Measurements from ENCODE around the gene RPS6KA2. TPM values are rescaled to one million over a fixed set of nuclear protein-coding genes. Genes with fewer than 3 reads are reported as not detected.

Gene RPS6KA2
- total RNA-seq, 2 experiments from 2014 or later = 3.8 to 4.2 TPM

- no peaks in the 10 kb centered on the region for H3K27me3 Mint-ChIP-seq
- no peak for DNase-seq
- H3K9me3 Mint-ChIP-seq = no peaks in the 10 kb centered on the region
- peaks cover 2% of the 10 kb centered on the region for H3K36me3 Mint-ChIP-seq
- H3K4me1 Mint-ChIP-seq = no peaks in the 10 kb centered on the region
- H3K27ac Mint-ChIP-seq = no peak overlapping the region
- H3K4me3 Mint-ChIP-seq = no peak overlapping the region
Measured at GRCh38 chr6:166450167-166450873, 176.7 kb downstream of the RPS6KA2 start.

DNA sequence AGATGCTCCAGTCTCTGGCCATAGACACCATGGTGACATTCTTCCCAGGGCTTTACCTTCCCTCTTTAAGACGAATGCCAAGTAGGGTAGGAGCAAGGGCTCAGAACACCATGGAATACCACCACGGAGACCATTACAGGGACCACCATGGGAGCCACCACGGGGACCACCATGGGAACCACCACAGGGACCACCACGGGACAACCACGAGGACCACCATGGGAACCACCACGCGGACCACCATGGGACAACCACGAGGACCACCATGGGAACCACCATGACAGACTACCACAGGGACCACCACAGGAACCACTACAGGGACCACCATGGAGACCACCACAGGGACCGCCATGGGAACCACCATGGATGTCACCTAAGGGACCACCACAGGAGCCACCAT is 177.4 kb downstream of the RPS6KA2 start:
- Mint-ChIP-seq H3K36me3 (peaks cover 2% of the 10 kb centered on the region), H3K9me3 (no peaks in the 10 kb centered on the region), H3K27ac (no peak overlapping the region), H3K27me3 (no peaks in the 10 kb centered on the region), H3K4me1 (no peaks in the 10 kb centered on the region), H3K4me3 (no peak overlapping the region)
- DNase-seq = no peak

GRCh38 chr6:166449036-166449435 is 178.0 kb downstream of the RPS6KA2 start:
- no peak for DNase-seq
- no peaks in the 10 kb centered on the region for H3K4me1 Mint-ChIP-seq
- H3K27me3 Mint-ChIP-seq = no peaks in the 10 kb centered on the region
- H3K9me3 Mint-ChIP-seq = no peaks in the 10 kb centered on the region
- H3K4me3 Mint-ChIP-seq = no peak overlapping the region
- no peak overlapping the region for H3K27ac Mint-ChIP-seq
- H3K36me3 Mint-ChIP-seq = peaks cover 2% of the 10 kb centered on the region

- Mint-ChIP-seq H3K9me3 (no peaks in the 10 kb centered on the region), H3K27ac (no peak overlapping the region), H3K4me3 (no peak overlapping the region), H3K4me1 (no peaks in the 10 kb centered on the region), H3K36me3 (peaks cover 2% of the 10 kb centered on the region), H3K27me3 (no peaks in the 10 kb centered on the region)
- DNase-seq = no peak
Measured at GRCh38 chr6:166448432-166448831, 178.6 kb downstream of the RPS6KA2 start.

- Mint-ChIP-seq H3K36me3 (peaks cover 2% of the 10 kb centered on the region), H3K9me3 (no peaks in the 10 kb centered on the region), H3K27me3 (no peaks in the 10 kb centered on the region), H3K4me1 (no peaks in the 10 kb centered on the region), H3K27ac (no peak overlapping the region), H3K4me3 (no peak overlapping the region)
- DNase-seq = no peak
Measured at GRCh38 chr6:166446567-166447065, 180.4 kb downstream of the RPS6KA2 start.

DNA sequence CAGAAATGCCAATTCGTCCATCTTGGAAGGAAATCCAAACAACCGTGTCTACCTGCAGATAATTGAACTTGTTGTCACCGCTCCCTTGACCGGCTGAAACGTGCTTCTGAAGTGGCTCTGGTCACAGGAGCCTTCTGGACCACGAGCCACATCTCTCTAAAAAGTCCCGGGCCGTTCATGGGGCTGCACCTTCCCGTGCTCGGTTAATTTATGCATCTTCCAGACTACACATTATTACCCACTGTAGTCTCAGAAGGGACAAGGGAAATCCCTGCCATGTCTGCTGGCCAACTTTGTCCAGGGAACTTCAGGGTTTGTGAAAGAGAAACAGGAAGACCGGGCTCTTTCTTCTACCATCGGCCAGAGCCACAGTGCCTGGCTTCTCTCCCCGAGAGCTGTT is 180.9 kb downstream of the RPS6KA2 start:
- no peak overlapping the region for H3K27ac Mint-ChIP-seq
- H3K36me3 Mint-ChIP-seq = peaks cover 2% of the 10 kb centered on the region
- H3K4me3 Mint-ChIP-seq = no peak overlapping the region
- DNase-seq = no peak
- H3K4me1 Mint-ChIP-seq = no peaks in the 10 kb centered on the region
- H3K9me3 Mint-ChIP-seq = no peaks in the 10 kb centered on the region
- H3K27me3 Mint-ChIP-seq = peaks cover 2% of the 10 kb centered on the region

- Mint-ChIP-seq H3K36me3 (peaks cover 2% of the 10 kb centered on the region), H3K27ac (no peak overlapping the region), H3K4me1 (peaks cover 5% of the 10 kb centered on the region), H3K9me3 (no peaks in the 10 kb centered on the region), H3K4me3 (no peak overlapping the region), H3K27me3 (peaks cover 11% of the 10 kb centered on the region)
- no peak for DNase-seq
Measured at GRCh38 chr6:166444446-166444845, 182.6 kb downstream of the RPS6KA2 start.

DNA sequence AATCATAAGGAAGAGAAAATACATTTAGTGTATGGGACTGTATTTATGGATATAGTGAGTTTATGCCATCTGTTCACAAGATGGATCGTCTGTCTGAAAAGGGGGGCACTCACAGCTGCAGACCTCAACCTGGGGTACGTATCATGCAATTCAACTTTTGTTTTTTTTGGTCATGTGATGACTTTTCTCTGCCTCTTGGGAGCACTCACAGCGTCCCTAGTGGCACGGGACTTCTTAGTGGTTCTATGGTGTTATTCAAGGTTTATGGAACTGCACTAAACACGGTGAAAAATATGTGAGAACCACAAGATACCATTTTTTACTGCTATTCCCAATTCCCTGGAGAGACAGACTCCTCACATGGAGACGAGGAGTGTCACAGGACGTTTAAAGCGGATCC is 183.9 kb downstream of the RPS6KA2 start:
- peaks cover 11% of the 10 kb centered on the region for H3K27me3 Mint-ChIP-seq
- H3K9me3 Mint-ChIP-seq = no peaks in the 10 kb centered on the region
- DNase-seq = no peak
- H3K4me3 Mint-ChIP-seq = no peak overlapping the region
- no peaks in the 10 kb centered on the region for H3K36me3 Mint-ChIP-seq
- H3K27ac Mint-ChIP-seq = no peak overlapping the region
- peaks cover 6% of the 10 kb centered on the region for H3K4me1 Mint-ChIP-seq

DNA sequence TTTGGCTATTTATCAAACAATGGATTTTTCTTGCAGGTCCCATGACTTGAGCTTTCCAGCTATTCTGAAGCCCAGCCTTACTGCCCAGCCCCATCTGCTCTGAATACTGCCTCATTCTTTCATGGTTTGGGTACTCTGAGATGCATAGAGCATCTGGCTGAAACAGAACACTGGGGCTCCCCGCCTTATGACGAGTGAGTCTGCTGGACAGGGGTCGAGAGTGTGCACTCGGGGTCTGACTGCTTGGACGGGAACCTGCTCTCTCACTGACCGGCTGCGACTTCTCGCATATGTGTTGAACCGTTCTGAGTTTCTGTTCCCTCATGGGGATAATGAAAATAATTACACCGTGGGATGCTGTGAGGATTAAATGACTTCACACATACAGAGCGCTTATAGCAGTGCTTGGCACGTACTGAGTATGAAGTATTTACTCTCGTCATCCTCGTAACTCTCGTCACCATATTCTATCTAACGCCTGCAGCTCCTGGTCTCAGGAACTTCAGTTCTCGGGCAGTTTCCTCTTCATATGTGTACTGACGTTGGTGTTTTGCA is 184.8 kb downstream of the RPS6KA2 start:
- peaks cover 6% of the 10 kb centered on the region for H3K4me1 Mint-ChIP-seq
- H3K27ac Mint-ChIP-seq = no peak overlapping the region
- peaks cover 11% of the 10 kb centered on the region for H3K27me3 Mint-ChIP-seq
- H3K9me3 Mint-ChIP-seq = no peaks in the 10 kb centered on the region
- DNase-seq = no peak
- no peaks in the 10 kb centered on the region for H3K36me3 Mint-ChIP-seq
- H3K4me3 Mint-ChIP-seq = no peak overlapping the region

DNA sequence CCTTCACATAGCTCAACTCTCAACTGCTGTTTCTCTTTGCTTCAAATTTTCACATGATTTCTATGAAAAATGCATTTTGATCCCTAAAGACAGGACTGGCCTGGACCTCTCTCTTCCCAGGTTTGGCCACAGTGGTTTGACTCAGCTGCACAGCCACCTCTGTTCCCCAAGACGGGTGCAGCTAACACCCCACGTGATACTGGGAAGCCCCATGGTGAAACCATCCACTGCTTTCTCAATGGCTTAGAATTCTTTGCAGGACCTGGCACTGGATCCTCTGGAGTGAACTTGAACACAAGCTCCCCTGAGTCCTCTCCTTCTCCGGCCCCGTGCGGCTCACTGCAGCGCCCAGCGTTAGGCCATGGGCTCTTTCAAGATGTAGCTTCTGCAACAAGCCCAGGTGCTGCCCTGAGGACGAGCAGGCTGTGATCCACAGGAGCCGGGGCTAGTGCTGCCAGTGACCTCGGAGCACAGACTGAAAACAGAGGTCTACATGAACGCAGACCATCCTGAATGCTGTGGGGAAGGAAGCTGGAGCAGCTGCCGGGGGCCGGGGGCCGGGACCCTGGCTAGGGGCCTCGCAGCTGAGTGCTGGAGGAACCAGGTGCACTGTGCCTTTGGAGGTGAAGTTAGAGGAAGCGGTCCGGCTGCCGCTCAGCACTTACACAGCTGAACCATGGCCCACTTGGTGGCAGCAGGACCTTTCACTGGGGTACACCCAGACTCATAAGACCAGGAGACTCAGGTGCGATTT is 185.5 kb downstream of the RPS6KA2 start:
- Mint-ChIP-seq H3K4me3 (no peak overlapping the region), H3K4me1 (peaks cover 6% of the 10 kb centered on the region), H3K27ac (no peak overlapping the region), H3K27me3 (peaks cover 11% of the 10 kb centered on the region), H3K36me3 (no peaks in the 10 kb centered on the region), H3K9me3 (no peaks in the 10 kb centered on the region)
- DNase-seq = no peak

GRCh38 chr6:166440729-166441128 is 186.3 kb downstream of the RPS6KA2 start:
- no peak for DNase-seq
- peaks cover 11% of the 10 kb centered on the region for H3K27me3 Mint-ChIP-seq
- no peak overlapping the region for H3K27ac Mint-ChIP-seq
- H3K4me1 Mint-ChIP-seq = peaks cover 11% of the 10 kb centered on the region
- no peak overlapping the region for H3K4me3 Mint-ChIP-seq
- no peaks in the 10 kb centered on the region for H3K9me3 Mint-ChIP-seq
- no peaks in the 10 kb centered on the region for H3K36me3 Mint-ChIP-seq

- peaks cover 16% of the 10 kb centered on the region for H3K4me1 Mint-ChIP-seq
- no peaks in the 10 kb centered on the region for H3K9me3 Mint-ChIP-seq
- no peak for DNase-seq
- no peak overlapping the region for H3K27ac Mint-ChIP-seq
- no peaks in the 10 kb centered on the region for H3K36me3 Mint-ChIP-seq
- H3K27me3 Mint-ChIP-seq = peaks cover 11% of the 10 kb centered on the region
- no peak overlapping the region for H3K4me3 Mint-ChIP-seq
Measured at GRCh38 chr6:166440106-166440505, 186.9 kb downstream of the RPS6KA2 start.

DNA sequence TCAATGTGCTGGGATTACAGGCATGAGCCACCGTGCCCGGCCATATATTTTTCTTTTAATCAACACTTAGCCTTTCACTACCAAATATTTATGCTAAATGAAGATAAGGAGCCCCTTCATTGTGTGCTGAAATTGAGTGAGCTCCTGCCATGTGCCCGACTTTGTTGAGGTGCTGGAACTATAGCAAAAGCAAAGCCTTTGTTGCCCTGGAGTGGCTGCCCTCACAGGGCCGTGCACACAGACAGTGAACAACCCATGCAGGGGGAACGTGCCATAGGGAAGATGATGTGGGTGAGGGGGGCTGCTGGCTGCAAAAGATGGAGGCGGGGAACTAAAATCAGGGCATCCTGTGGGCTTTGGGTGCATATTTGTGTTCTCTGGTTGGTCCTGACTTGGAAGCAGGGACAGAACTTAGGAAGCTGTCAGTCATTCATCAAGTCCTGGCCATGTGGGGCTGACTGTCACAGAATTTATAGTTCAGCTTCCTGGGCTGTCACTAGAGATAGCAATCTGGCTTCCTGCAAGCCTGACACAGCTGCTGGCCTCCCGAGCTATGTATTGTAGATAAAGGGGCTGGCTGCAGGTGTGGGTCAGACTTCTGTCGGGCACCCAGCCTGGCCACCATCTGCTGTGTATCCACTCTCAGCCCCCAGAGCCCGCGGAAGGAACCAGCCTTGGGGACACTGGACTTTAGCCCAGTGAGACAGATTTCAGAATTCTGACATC is 187.5 kb downstream of the RPS6KA2 start:
- H3K27me3 Mint-ChIP-seq = peaks cover 11% of the 10 kb centered on the region
- H3K4me1 Mint-ChIP-seq = peaks cover 16% of the 10 kb centered on the region
- H3K4me3 Mint-ChIP-seq = no peak overlapping the region
- H3K36me3 Mint-ChIP-seq = no peaks in the 10 kb centered on the region
- DNase-seq = no peak
- no peak overlapping the region for H3K27ac Mint-ChIP-seq
- no peaks in the 10 kb centered on the region for H3K9me3 Mint-ChIP-seq

DNA sequence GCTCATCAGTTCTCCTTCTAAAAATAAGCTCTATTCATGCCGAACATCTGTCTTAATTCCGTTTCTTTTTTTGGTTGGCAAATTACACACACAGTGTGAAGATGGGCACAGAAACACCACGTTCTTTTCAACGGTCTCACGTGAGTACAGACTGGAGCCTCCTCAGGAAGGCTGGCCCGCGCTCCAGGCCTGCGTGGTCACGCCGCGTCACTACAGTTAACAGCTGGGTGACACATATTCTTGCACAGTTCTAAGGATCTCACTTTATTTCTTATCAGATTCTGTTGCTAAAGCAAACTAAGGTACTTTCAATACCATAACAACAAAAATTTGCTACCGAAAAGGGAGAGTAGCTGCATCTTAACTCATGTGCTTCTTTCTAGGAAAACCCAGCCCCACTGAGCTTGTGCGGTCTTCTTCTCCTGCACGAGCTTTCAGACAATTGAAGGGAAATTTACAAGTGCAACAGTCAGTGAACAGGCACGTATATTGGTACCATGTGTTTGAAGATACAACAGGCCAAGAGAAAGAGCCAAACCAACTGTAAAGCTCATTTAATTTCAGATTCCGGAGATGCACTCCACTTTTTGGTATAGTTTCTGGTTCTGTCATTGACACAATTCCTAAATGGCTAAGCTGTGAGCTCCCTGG is 188.7 kb downstream of the RPS6KA2 start:
- H3K4me3 Mint-ChIP-seq = no peak overlapping the region

More for the DNA sequence above, 188.7 kb downstream of the RPS6KA2 start:
- Mint-ChIP-seq H3K9me3 (no peaks in the 10 kb centered on the region), H3K4me1 (peaks cover 16% of the 10 kb centered on the region), H3K36me3 (no peaks in the 10 kb centered on the region), H3K27me3 (peaks cover 11% of the 10 kb centered on the region), H3K27ac (no peak overlapping the region)
- no peak for DNase-seq

Measured in activated naive CD8-positive, alpha-beta T cell treated with anti-CD3 and anti-CD28 coated beads for 36 hours (primary cell).